PC-3 (cell line): ENCODE measurements around the gene GBF1.

ENCODE experiments used
- EZH2phosphoT487 ChIP-seq: fragments of 300-600 bp; sonication (generic); IDR thresholded peaks from 2 replicates; pipeline ENCODE4 v1.6.1; 2018; ENCODE audit warnings: mild to moderate bottlenecking, antibody characterized with exemption, low read length, borderline replicate concordance
- TF ChIP-seq, protein P1 (sequence below): fragments of 300-600 bp; sonication (generic); conservative IDR thresholded peaks from 2 replicates; pipeline ENCODE4 v1.5.1; 2017; ENCODE audit warnings: antibody characterized with exemption, low read depth, mild to moderate bottlenecking, low read length

- TF ChIP-seq EZH2phosphoT487: no peak
- TF ChIP-seq, protein P1, sequence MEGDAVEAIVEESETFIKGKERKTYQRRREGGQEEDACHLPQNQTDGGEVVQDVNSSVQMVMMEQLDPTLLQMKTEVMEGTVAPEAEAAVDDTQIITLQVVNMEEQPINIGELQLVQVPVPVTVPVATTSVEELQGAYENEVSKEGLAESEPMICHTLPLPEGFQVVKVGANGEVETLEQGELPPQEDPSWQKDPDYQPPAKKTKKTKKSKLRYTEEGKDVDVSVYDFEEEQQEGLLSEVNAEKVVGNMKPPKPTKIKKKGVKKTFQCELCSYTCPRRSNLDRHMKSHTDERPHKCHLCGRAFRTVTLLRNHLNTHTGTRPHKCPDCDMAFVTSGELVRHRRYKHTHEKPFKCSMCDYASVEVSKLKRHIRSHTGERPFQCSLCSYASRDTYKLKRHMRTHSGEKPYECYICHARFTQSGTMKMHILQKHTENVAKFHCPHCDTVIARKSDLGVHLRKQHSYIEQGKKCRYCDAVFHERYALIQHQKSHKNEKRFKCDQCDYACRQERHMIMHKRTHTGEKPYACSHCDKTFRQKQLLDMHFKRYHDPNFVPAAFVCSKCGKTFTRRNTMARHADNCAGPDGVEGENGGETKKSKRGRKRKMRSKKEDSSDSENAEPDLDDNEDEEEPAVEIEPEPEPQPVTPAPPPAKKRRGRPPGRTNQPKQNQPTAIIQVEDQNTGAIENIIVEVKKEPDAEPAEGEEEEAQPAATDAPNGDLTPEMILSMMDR: no peak
Observed at GRCh38 chr10:102297101-102297500, 51.8 kb downstream of the GBF1 start.
